OCI-LY1 (cell line): Measurements from ENCODE around the gene NSUN3.

Experiments
- H2AFZ ChIP-seq: fragments of 200-600 bp; sonication (generic), shearing (Covaris generic); 2 replicates; pipeline ENCODE4 v1.6.0; 2014; ENCODE audit warnings: antibody characterized with exemption, mild to moderate bottlenecking, low read length
- H3F3A ChIP-seq: fragments of 200-600 bp; sonication (generic), shearing (Covaris generic); 2 replicates; pipeline ENCODE4 v1.6.0; 2014; ENCODE audit warnings: mild to moderate bottlenecking, antibody characterized with exemption, low read length, moderate library complexity; ENCODE audit not compliant: insufficient read depth
- H3K27ac ChIP-seq: fragments of 200-600 bp; sonication (generic); 2 replicates; pipeline ENCODE4 v1.5.1; 2014; ENCODE audit warnings: low read length, mixed run types, mild to moderate bottlenecking, low read depth; ENCODE audit not compliant: poor library complexity, severe bottlenecking
- H3K27me3 ChIP-seq: fragments of 200-600 bp; sonication (generic); 2 replicates; pipeline ENCODE4 v1.6.0; 2014; ENCODE audit warnings: antibody characterized with exemption, mild to moderate bottlenecking, low read length, moderate library complexity; ENCODE audit not compliant: insufficient read depth
- H3K36me3 ChIP-seq: fragments of 200-600 bp; sonication (generic); 2 replicates; pipeline ENCODE4 v1.6.1; 2014; ENCODE audit warnings: mild to moderate bottlenecking, antibody characterized with exemption, low read length, moderate library complexity, mixed read lengths; ENCODE audit not compliant: insufficient read depth
- H3K4me1 ChIP-seq: fragments of 200-600 bp; sonication (generic); 2 replicates; pipeline ENCODE4 v1.5.1; 2014; ENCODE audit warnings: mild to moderate bottlenecking, low read length, moderate library complexity; ENCODE audit not compliant: insufficient read depth, severe bottlenecking
- H3K4me2 ChIP-seq: fragments of 200-600 bp; sonication (generic), shearing (Covaris generic); 2 replicates; pipeline ENCODE4 v1.6.1; 2014; ENCODE audit warnings: low read length
- H3K4me3 ChIP-seq: fragments of 200-600 bp; sonication (generic); 2 replicates; pipeline ENCODE4 v1.5.1; 2014; ENCODE audit warnings: low read length, low read depth, mild to moderate bottlenecking, mixed read lengths; ENCODE audit not compliant: poor library complexity, severe bottlenecking
- H3K79me2 ChIP-seq: fragments of 200-600 bp; shearing (Covaris generic); 2 replicates; pipeline ENCODE4 v1.6.1; 2016; ENCODE audit warnings: mixed run types, low read length, mixed read lengths; ENCODE audit not compliant: insufficient read depth
- H3K9ac ChIP-seq: fragments of 200-600 bp; sonication (generic), shearing (Covaris generic); 2 replicates; pipeline ENCODE4 v1.6.1; 2014; ENCODE audit warnings: mild to moderate bottlenecking, low read length, mixed read lengths
- H3K9me2 ChIP-seq: fragments of 200-600 bp; sonication (generic), shearing (Covaris generic); 2 replicates; pipeline ENCODE4 v1.6.1; 2014; ENCODE audit warnings: low read depth, mild to moderate bottlenecking, low read length, mixed read lengths
- H3K9me3 ChIP-seq: fragments of 200-600 bp; shearing (Covaris generic); 2 replicates; pipeline ENCODE4 v1.6.1; 2014; ENCODE audit warnings: low read length, mixed read lengths
- H4K20me1 ChIP-seq: fragments of 200-600 bp; sonication (generic), shearing (Covaris generic); 2 replicates; pipeline ENCODE4 v1.6.0; 2016; ENCODE audit warnings: mild to moderate bottlenecking, low read length; ENCODE audit not compliant: insufficient read depth
- CTCF ChIP-seq: fragments of 200-600 bp; sonication (generic), shearing (Covaris generic); IDR thresholded peaks from 2 replicates; pipeline ENCODE4 v1.5.1; 2017; ENCODE audit warnings: mild to moderate bottlenecking, antibody characterized with exemption, low read length, moderate library complexity, mixed read lengths
- EZH2 ChIP-seq: fragments of 200-600 bp; sonication (generic), shearing (Covaris generic); IDR thresholded peaks from 2 replicates; pipeline ENCODE4 v1.8.0; 2017; ENCODE audit warnings: borderline replicate concordance, mixed run types, mild to moderate bottlenecking, antibody characterized with exemption, low read length, moderate library complexity, mixed read lengths

NSUN3 gene

DNA sequence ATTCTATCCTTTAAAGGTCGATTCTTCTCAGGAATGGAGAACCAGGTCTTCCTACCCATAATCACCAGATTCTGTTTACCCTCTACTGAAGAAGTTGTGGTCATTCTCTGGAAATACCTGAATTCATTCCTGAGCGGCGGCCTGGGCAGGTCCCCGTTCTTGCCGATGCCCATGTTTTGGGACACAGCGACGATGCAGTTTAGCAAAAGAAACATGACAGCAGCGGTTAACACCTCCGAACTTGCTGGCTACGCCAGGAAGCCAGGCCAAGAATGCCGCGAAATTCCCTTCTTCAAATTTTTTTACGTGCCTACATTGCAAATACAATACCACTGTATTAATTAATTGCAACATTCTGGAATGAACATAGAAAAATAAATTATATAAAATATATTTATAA is 1.6 kb upstream of the NSUN3 start:
- H3K27me3 ChIP-seq, result no peaks in the 10 kb centered on the region
- no peaks in the 10 kb centered on the region for H3K9me2 ChIP-seq
- no peak overlapping the region for H3K9ac ChIP-seq
- H3F3A ChIP-seq, result no peaks in the 10 kb centered on the region
- H2AFZ ChIP-seq, result no peak overlapping the region
- no peaks in the 10 kb centered on the region for H3K9me3 ChIP-seq
- TF ChIP-seq EZH2 (no peak), CTCF (no peak)
- peaks cover 27% of the 10 kb centered on the region for H3K4me1 ChIP-seq
- H3K27ac ChIP-seq, result no peak overlapping the region
- peaks cover 23% of the 10 kb centered on the region for H3K79me2 ChIP-seq
- H3K4me3 ChIP-seq, result no peak overlapping the region
- no peaks in the 10 kb centered on the region for H4K20me1 ChIP-seq
- H3K36me3 ChIP-seq, result peaks cover 25% of the 10 kb centered on the region
- H3K4me2 ChIP-seq, result no peak overlapping the region

DNA sequence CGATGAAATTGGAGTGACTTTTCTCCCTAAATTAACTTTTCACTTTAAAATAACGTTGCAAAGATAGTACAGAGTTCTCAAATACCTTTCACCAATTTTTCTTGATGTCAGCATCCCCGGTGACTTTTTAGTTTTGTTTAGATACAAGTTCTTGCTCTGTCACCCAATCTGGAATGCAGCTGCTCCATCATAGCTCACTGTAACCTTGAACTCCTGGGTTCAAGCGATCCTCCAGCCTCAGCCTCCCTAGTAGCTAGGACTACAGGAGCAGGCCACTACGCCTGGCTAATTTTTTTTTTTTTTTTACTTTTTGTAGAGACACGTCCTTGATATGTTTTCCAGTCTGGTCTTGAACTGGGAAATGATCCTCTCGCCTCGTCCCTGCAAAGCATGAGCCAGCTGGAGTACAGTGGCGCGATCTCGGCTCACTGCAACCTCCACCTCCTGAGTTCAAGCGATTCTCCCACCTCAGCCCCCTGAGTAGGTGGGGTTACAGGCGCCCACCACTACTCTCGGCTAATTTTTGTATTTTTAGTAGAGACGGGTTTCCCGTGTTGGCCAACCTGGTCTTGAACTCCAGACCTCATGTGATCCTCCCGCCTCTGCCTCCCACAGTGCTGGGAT is 747 bp downstream of the NSUN3 start:
- H3K79me2 ChIP-seq, result peaks cover 23% of the 10 kb centered on the region
- peak overlapping the region; percentile 76 for H3K9ac ChIP-seq
- H3K9me2 ChIP-seq, result no peaks in the 10 kb centered on the region
- H3K27ac ChIP-seq, result peak overlapping the region; percentile 94
- H3K27me3 ChIP-seq, result no peaks in the 10 kb centered on the region
- H3F3A ChIP-seq, result no peaks in the 10 kb centered on the region
- H3K4me2 ChIP-seq, result peak overlapping the region; percentile 91
- H4K20me1 ChIP-seq, result no peaks in the 10 kb centered on the region
- peaks cover 27% of the 10 kb centered on the region for H3K4me1 ChIP-seq
- TF ChIP-seq EZH2 (no peak), CTCF (no peak)
- no peaks in the 10 kb centered on the region for H3K9me3 ChIP-seq
- H3K36me3 ChIP-seq, result peaks cover 44% of the 10 kb centered on the region
- H2AFZ ChIP-seq, result peak overlapping the region; percentile 29; the same call in 1 of the 2 replicates
- peak overlapping the region; percentile 89 for H3K4me3 ChIP-seq

DNA sequence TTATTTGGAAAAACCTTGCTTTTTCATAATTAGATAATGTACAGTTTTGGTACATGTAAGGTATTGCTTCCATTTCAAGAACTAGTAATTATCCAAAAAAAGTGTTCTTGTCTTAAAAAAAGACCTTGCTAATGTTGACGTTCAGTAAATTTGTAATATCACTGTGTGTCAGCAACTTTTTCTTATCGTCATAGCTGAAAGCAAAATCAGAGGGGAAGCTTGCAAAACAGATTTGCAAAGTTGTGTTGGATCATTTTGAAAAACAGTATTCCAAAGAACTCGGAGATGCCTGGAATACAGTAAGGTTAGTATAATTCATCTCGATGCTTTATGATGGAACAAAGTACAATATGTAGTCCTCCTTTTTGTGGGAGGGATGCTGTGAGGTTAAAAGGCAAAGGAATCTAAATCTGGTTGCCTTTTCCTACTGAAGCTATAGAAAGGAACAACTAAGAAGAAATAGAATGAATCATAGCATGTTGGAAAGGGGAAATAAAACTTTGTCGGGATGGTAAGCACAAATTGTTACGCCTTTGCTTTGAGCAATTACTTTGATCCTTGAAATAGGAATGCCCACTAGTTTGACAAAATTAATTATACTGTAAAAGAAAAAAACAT is 1.5 kb downstream of the NSUN3 start:
- H3K27ac ChIP-seq, result peak overlapping the region; percentile 4
- no peaks in the 10 kb centered on the region for H4K20me1 ChIP-seq
- peaks cover 23% of the 10 kb centered on the region for H3K79me2 ChIP-seq
- peak overlapping the region; percentile 91 for H3K4me2 ChIP-seq
- H3K4me1 ChIP-seq, result peaks cover 27% of the 10 kb centered on the region
- no peak overlapping the region for H2AFZ ChIP-seq
- no peak for TF ChIP-seq EZH2
- no peak for TF ChIP-seq CTCF
- no peaks in the 10 kb centered on the region for H3K9me3 ChIP-seq
- H3K9me2 ChIP-seq, result no peaks in the 10 kb centered on the region
- H3K27me3 ChIP-seq, result no peaks in the 10 kb centered on the region
- peak overlapping the region; percentile 89 for H3K4me3 ChIP-seq
- H3K36me3 ChIP-seq, result peaks cover 38% of the 10 kb centered on the region
- H3K9ac ChIP-seq, result peak overlapping the region; percentile 76; the same call in 1 of the 2 replicates
- no peaks in the 10 kb centered on the region for H3F3A ChIP-seq
